Measurements from ENCODE around the gene PTPRD.

DNA sequence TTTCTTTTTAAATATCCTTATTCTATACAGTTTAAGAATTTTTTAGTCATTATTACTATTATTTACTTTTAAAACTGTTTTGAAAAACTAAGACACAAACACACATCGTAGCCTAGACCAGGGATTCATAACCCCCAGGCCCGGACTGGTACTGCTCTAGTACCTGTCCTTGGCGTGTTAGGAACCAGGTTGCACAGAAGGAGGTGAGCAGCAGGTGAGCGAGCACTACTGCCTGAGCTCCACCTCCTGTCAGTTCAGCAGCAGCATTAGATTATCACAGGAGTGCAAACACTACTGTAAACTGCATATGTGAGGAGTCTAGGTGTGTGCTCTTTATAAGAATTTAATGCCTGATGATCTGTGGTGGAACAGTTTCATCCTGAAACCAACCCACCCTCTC is 357.0 kb downstream of the PTPRD start:
- no peak for TF ChIP-seq EZH2 (IDR thresholded peaks at IDR 0.05; ENCODE audit: borderline replicate concordance, low read length)
- TF ChIP-seq, protein P1, sequence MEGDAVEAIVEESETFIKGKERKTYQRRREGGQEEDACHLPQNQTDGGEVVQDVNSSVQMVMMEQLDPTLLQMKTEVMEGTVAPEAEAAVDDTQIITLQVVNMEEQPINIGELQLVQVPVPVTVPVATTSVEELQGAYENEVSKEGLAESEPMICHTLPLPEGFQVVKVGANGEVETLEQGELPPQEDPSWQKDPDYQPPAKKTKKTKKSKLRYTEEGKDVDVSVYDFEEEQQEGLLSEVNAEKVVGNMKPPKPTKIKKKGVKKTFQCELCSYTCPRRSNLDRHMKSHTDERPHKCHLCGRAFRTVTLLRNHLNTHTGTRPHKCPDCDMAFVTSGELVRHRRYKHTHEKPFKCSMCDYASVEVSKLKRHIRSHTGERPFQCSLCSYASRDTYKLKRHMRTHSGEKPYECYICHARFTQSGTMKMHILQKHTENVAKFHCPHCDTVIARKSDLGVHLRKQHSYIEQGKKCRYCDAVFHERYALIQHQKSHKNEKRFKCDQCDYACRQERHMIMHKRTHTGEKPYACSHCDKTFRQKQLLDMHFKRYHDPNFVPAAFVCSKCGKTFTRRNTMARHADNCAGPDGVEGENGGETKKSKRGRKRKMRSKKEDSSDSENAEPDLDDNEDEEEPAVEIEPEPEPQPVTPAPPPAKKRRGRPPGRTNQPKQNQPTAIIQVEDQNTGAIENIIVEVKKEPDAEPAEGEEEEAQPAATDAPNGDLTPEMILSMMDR (conservative IDR thresholded peaks at IDR 0.05 in 1 of 2, IDR thresholded peaks at IDR 0.05 in 1 of 2; ENCODE audit: extremely low read depth in 1 of 2, insufficient read depth in 1 of 2, low read depth in 1 of 2, low read length in 2 of 2) = no peak
